SU-DHL-6 (cell line): ENCODE measurements around the gene SCD5.

Experiments used
- H2AFZ ChIP-seq: fragments of 200-600 bp; sonication (generic); 2 replicates; pipeline ENCODE4 v1.6.1; 2014; ENCODE audit warnings: low read depth, mild to moderate bottlenecking, moderate library complexity, mixed read lengths, antibody characterized with exemption, low read length; ENCODE audit not compliant: severe bottlenecking
- H3F3A ChIP-seq: fragments of 200-600 bp; shearing (Covaris generic); 2 replicates; pipeline ENCODE4 v1.6.0; 2016; ENCODE audit warnings: antibody characterized with exemption, mild to moderate bottlenecking; ENCODE audit not compliant: insufficient read depth
- H3K27ac ChIP-seq: fragments of 200-600 bp; sonication (generic); 2 replicates; pipeline ENCODE4 v1.5.1; 2016; ENCODE audit warnings: low read depth, mild to moderate bottlenecking, low read length, moderate library complexity, mixed read lengths
- H3K27me3 ChIP-seq: fragments of 200-600 bp; sonication (generic), shearing (Covaris generic); 2 replicates; pipeline ENCODE4 v1.6.0; 2014; ENCODE audit warnings: mild to moderate bottlenecking, low read length
- H3K36me3 ChIP-seq: fragments of 200-600 bp; sonication (generic); 2 replicates; pipeline ENCODE4 v1.6.1; 2014; ENCODE audit warnings: mild to moderate bottlenecking, low read length, mixed read lengths
- H3K4me2 ChIP-seq: fragments of 300-600, 200-600 bp; shearing (Covaris generic), sonication (generic); 2 replicates; pipeline ENCODE4 v1.6.0; 2014; ENCODE audit warnings: low read length, low read depth, mild to moderate bottlenecking; ENCODE audit not compliant: poor library complexity, severe bottlenecking
- H3K4me3 ChIP-seq: fragments of 200-600 bp; sonication (generic); 2 replicates; pipeline ENCODE4 v1.5.1; 2014; ENCODE audit warnings: antibody characterized with exemption, low read length, mild to moderate bottlenecking, mixed read lengths; ENCODE audit not compliant: insufficient read depth, poor library complexity, severe bottlenecking
- H3K79me2 ChIP-seq: fragments of 200-600 bp; sonication (generic); 2 replicates; pipeline ENCODE4 v1.6.1; 2014; ENCODE audit warnings: mild to moderate bottlenecking, low read length, moderate library complexity; ENCODE audit not compliant: insufficient read depth
- H3K9ac ChIP-seq: fragments of 200-600 bp; sonication (generic); 2 replicates; pipeline ENCODE4 v1.7.0; 2014; ENCODE audit warnings: mild to moderate bottlenecking, low read length
- H3K9me2 ChIP-seq: fragments of 200-600 bp; sonication (generic); replicated peaks from 2 replicates; pipeline ENCODE4 v1.6.1; 2014; ENCODE audit warnings: low read length; ENCODE audit not compliant: insufficient read depth
- H3K9me3 ChIP-seq: fragments of 200-600 bp; sonication (generic); 2 replicates; pipeline ENCODE4 v1.6.1; 2014; ENCODE audit warnings: low read length, mixed read lengths; ENCODE audit not compliant: insufficient read depth
- H4K20me1 ChIP-seq: fragments of 200-600 bp; sonication (generic); 2 replicates; pipeline ENCODE4 v1.6.1; 2014; ENCODE audit warnings: low read depth, mild to moderate bottlenecking, antibody characterized with exemption, low read length, moderate library complexity, mixed read lengths
- EZH2phosphoT487 ChIP-seq: fragments of 200-600 bp; sonication (generic), shearing (Covaris generic); conservative IDR thresholded peaks from 2 replicates; pipeline ENCODE4 v1.6.1; 2018; ENCODE audit warnings: mild to moderate bottlenecking, antibody characterized with exemption, low read length, moderate library complexity, mixed read lengths
- TF ChIP-seq, protein P1 (sequence below): fragments of 200-600 bp; sonication (generic); IDR thresholded peaks from one replicate; pipeline ENCODE4 v1.5.1; 2017; ENCODE audit warnings: antibody characterized with exemption, mild to moderate bottlenecking, low read length, moderate library complexity; ENCODE audit not compliant: insufficient read depth, poor library complexity, severe bottlenecking

The SCD5 gene

DNA sequence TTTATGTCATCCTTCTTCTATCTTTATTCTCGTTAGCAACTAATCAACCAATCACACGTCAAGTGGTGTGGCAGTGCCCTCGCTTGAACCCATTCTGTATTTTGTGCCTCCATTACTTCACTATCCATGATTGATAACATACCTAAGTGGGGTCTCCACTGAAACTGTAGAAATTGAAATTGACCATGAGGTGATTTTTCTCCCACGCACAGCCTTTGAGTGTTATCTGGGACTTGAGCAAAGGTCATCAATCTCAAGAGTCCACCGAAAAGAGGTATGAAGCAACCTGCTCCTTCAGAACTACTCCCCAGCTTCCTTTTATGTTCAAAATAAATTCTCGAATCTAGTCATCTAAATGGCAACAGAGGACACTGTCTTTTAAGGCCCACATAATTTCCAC is 111.1 kb downstream of the SCD5 start:
- H2AFZ ChIP-seq: no peak overlapping the region
- H3K36me3 ChIP-seq: no peaks in the 10 kb centered on the region
- H3K9me2 ChIP-seq: no peaks in the 10 kb centered on the region
- no peaks in the 10 kb centered on the region for H4K20me1 ChIP-seq
- H3K27me3 ChIP-seq: no peaks in the 10 kb centered on the region
- no peaks in the 10 kb centered on the region for H3F3A ChIP-seq
- H3K9me3 ChIP-seq: no peaks in the 10 kb centered on the region
- H3K4me3 ChIP-seq: no peak overlapping the region
- H3K79me2 ChIP-seq: no peaks in the 10 kb centered on the region
- H3K27ac ChIP-seq: no peak overlapping the region
- H3K4me2 ChIP-seq: no peak overlapping the region
- H3K9ac ChIP-seq: no peak overlapping the region
- TF ChIP-seq, protein P1, sequence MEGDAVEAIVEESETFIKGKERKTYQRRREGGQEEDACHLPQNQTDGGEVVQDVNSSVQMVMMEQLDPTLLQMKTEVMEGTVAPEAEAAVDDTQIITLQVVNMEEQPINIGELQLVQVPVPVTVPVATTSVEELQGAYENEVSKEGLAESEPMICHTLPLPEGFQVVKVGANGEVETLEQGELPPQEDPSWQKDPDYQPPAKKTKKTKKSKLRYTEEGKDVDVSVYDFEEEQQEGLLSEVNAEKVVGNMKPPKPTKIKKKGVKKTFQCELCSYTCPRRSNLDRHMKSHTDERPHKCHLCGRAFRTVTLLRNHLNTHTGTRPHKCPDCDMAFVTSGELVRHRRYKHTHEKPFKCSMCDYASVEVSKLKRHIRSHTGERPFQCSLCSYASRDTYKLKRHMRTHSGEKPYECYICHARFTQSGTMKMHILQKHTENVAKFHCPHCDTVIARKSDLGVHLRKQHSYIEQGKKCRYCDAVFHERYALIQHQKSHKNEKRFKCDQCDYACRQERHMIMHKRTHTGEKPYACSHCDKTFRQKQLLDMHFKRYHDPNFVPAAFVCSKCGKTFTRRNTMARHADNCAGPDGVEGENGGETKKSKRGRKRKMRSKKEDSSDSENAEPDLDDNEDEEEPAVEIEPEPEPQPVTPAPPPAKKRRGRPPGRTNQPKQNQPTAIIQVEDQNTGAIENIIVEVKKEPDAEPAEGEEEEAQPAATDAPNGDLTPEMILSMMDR: no peak
- TF ChIP-seq EZH2phosphoT487: no peak

DNA sequence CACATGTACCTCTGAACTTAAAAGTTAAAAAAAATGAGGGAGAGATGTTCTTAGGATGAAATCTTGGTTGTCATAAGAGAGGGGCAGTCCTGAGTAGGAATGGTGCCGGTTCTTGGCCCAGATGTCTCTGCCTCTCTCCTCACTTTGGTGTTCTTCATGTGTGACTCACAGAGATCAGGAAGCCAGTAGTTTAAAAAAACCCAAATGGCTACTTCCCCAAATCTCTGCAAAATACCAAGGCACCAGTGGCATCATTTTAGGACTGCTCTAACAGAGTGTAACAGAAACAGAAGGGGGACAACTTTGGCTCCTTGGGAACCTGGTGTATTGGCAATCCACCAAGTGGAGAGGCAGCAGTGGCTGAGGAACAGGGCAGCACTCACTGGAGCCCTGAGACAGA is 116.8 kb downstream of the SCD5 start:
- Histone ChIP-seq H3K79me2 (no peaks in the 10 kb centered on the region), H3K4me2 (no peak overlapping the region), H3K27me3 (no peaks in the 10 kb centered on the region), H3K9ac (no peak overlapping the region), H3K9me3 (no peaks in the 10 kb centered on the region), H3K4me3 (no peak overlapping the region), H4K20me1 (no peaks in the 10 kb centered on the region), H3F3A (no peaks in the 10 kb centered on the region), H3K9me2 (no peaks in the 10 kb centered on the region), H3K27ac (no peak overlapping the region), H2AFZ (no peak overlapping the region), H3K36me3 (no peaks in the 10 kb centered on the region)
- TF ChIP-seq, protein P1: no peak
- TF ChIP-seq EZH2phosphoT487: no peak

DNA sequence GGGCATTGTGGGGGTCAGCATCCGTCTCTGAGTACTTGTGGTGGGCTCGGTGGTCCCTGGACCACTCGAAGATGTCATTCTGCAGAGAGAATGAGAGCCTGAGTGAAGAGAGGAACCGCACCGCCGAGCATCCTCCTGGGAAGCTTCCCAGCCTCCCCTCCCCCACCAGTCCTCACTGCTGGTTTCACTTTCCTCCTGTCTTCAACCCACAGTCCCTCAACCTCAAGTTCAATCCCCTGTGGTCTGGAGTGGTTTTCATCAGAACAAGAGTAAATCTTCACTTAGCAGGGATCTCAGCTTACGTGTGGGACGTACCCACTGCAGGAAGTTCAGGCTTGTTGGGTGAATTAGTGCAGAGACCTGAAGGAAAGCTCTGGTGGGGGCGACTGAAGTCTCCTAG is 117.8 kb downstream of the SCD5 start:
- no peak overlapping the region for H3K27ac ChIP-seq

More for the DNA sequence above, 117.8 kb downstream of the SCD5 start:
- no peaks in the 10 kb centered on the region for H3K36me3 ChIP-seq
- H3K9ac ChIP-seq: no peak overlapping the region
- no peak for TF ChIP-seq EZH2phosphoT487
- TF ChIP-seq, protein P1: no peak
- no peak overlapping the region for H3K4me3 ChIP-seq
- H3K79me2 ChIP-seq: no peaks in the 10 kb centered on the region
- no peaks in the 10 kb centered on the region for H3F3A ChIP-seq
- no peaks in the 10 kb centered on the region for H3K27me3 ChIP-seq
- H2AFZ ChIP-seq: no peak overlapping the region
- H3K9me3 ChIP-seq: no peaks in the 10 kb centered on the region
- no peaks in the 10 kb centered on the region for H3K9me2 ChIP-seq
- H4K20me1 ChIP-seq: no peaks in the 10 kb centered on the region
- H3K4me2 ChIP-seq: no peak overlapping the region
